Adrenal gland (tissue), 12 donors: ENCODE results near the gene GPC6. TPM values are rescaled to one million over a fixed set of nuclear protein-coding genes. Genes with fewer than 3 reads are reported as not detected.

Source experiments
- DNase-seq, 7 donors: peaks; one replicate each; pipeline ENCODE4 v3.0.0-alpha.2; 2019 to 2020
- H3K27ac ChIP-seq, 5 donors: fragments of 200-600 bp; sonication (generic) in 4 of 5; 1 replicate in 3 of 5; 2 replicates in 2 of 5; pipeline versions ENCODE4 v1.5.1 to v1.8.0; 2016 to 2020; ENCODE audit warnings: mild to moderate bottlenecking in 1 of 5
- H3K27me3 ChIP-seq: fragments of 200-600 bp; 2 replicates; pipeline ENCODE4 v1.8.0; 2021
- H3K36me3 ChIP-seq, 2 donors: fragments of 200-600 bp; replicated peaks in 1 of 2; 1 replicate in 1 of 2; 2 replicates in 1 of 2; pipeline versions ENCODE4 v1.5.1 to v1.8.0; 2018 to 2022
- H3K4me1 ChIP-seq, 2 donors: fragments of 200-600 bp; replicated peaks in 1 of 2; 1 replicate in 1 of 2; 2 replicates in 1 of 2; pipeline versions ENCODE4 v1.5.1 to v1.8.0; 2018 to 2021
- H3K4me3 ChIP-seq, 4 donors: fragments of 200-600 bp; sonication (generic) in 3 of 4; one replicate each; pipeline ENCODE4 v1.5.1; 2016 to 2018
- H3K9me3 ChIP-seq, 3 donors: fragments of 200-600 bp; sonication (generic) in 1 of 3; replicated peaks in 1 of 3; 1 replicate in 2 of 3; 2 replicates in 1 of 3; pipeline versions ENCODE4 v1.5.1 to v1.8.0; 2016 to 2021
- POLR2A ChIP-seq, 2 donors: fragments of 450-650 bp; IDR thresholded peaks; one replicate each; pipeline ENCODE4 v1.6.1; 2017; ENCODE audit warnings: antibody characterized with exemption in 2 of 2, mild to moderate bottlenecking in 2 of 2, moderate library complexity in 1 of 2
- WGBS, 4 donors: extraction: QIAGEN DNeasy Blood & Tissue Kit in 2 of 4; methylation state at CpG; one replicate each; pipeline versions ENCODE4 v1.1.5 to v1.1.7; 2013 to 2017; 5-methylcytosine and 5-hydroxymethylcytosine counted together
- intact Hi-C, 2 donors: fragments of 100-400 bp; cut with DNase I; formaldehyde crosslinking; loops; one replicate each; pipeline versions ENCODE4 v1.14.1 to v1.15.0; 2022 to 2023
- polyA plus RNA-seq, 3 donors: library from polyadenylated mRNA; stranded (reverse); fragments of 200-250 nt in 2 of 3; fragments of 350-450 nt in 1 of 3; fragmentation: Illumina TruSeq in 1 of 3; extraction: RNeasy Lipid Tissue Mini Kit (QIAGEN cat#74804) in 1 of 3; gene quantifications; one replicate each; pipeline ENCODE4 v1.2.3, GENCODE V29; 2013 to 2014
- total RNA-seq, 9 donors: library from RNA; depleted of rRNA in 4 of 9; stranded (reverse); fragments of >200 nt in 4 of 9; fragments of 120-200 nt in 1 of 9; fragmentation: NEBNext Ultra II Directional in 1 of 9; extraction: Animal tissue kit (Norgen Biotek cat#: 25700) in 1 of 9; gene quantifications; one replicate each; pipeline versions ENCODE4 v1.1.0 to v1.2.4, GENCODE V29; 2013 to 2023
- TF ChIP-seq, protein P1 (sequence below), 6 experiments: fragments of 450-650 bp in 4 of 6; fragments of 200-600 bp in 2 of 6; sonication (generic) in 1 of 6; IDR thresholded peaks; 1 replicate in 5 of 6; 2 replicates in 1 of 6; pipeline versions ENCODE4 v1.5.1 to v1.8.0; 2016 to 2021; ENCODE audit warnings: antibody characterized with exemption in 6 of 6, mild to moderate bottlenecking in 2 of 6, moderate library complexity in 1 of 6
- donor health status: healthy with polysubstance abuse.
- donor health status: Bipolar disorder and iron deficiency.
- donor health status: DM: yes; HTN: yes; CAD: no.
- donor health status: DM: no; HTN: no; CAD: no.
- donor health status: DM: no; HTN: no; CAD: no.
- donor health status: DM: yes; HTN: yes; CAD: no.

GPC6 gene
- total and polyA plus RNA-seq, 12 donors: 0.37 to 62.3 (median 2.5) TPM

DNA sequence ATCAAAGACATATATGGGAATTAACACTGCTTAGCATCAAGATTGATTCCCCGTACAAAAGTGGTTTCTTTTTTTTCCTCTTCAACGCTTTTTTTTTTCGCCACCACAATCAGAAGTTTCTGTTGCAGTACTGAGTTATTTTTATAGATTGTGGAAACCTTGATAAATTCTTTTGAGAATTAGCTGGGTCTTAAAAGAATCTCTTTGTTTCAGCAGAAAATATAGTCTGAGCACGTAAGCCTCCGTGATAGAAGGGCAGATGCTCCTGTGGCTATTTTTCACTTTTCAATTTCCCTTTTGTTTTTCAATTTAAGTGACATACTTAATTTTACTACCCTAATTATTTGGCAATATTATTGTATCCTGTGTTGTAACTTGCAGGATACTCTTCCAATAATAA, 721.0 kb downstream of the GPC6 start:
- WGBS, 4 donors: 84 to 95% (median 90%) methylated on average over 5 of the region's 5 CpGs
- intact Hi-C loops: no loop called here
- TF ChIP-seq, protein P1, sequence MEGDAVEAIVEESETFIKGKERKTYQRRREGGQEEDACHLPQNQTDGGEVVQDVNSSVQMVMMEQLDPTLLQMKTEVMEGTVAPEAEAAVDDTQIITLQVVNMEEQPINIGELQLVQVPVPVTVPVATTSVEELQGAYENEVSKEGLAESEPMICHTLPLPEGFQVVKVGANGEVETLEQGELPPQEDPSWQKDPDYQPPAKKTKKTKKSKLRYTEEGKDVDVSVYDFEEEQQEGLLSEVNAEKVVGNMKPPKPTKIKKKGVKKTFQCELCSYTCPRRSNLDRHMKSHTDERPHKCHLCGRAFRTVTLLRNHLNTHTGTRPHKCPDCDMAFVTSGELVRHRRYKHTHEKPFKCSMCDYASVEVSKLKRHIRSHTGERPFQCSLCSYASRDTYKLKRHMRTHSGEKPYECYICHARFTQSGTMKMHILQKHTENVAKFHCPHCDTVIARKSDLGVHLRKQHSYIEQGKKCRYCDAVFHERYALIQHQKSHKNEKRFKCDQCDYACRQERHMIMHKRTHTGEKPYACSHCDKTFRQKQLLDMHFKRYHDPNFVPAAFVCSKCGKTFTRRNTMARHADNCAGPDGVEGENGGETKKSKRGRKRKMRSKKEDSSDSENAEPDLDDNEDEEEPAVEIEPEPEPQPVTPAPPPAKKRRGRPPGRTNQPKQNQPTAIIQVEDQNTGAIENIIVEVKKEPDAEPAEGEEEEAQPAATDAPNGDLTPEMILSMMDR (IDR thresholded peaks at IDR 0.05): no peak
- no peak for TF ChIP-seq POLR2A (IDR thresholded peaks at IDR 0.05)
- Histone ChIP-seq H3K36me3 (no peaks in the 10 kb centered on the region), H3K4me1 (no peaks in the 10 kb centered on the region), H3K9me3 (no peaks in the 10 kb centered on the region), H3K4me3 (no peak overlapping the region), H3K27me3 (no peaks in the 10 kb centered on the region), H3K27ac (no peak overlapping the region)
- no peak for DNase-seq

DNA sequence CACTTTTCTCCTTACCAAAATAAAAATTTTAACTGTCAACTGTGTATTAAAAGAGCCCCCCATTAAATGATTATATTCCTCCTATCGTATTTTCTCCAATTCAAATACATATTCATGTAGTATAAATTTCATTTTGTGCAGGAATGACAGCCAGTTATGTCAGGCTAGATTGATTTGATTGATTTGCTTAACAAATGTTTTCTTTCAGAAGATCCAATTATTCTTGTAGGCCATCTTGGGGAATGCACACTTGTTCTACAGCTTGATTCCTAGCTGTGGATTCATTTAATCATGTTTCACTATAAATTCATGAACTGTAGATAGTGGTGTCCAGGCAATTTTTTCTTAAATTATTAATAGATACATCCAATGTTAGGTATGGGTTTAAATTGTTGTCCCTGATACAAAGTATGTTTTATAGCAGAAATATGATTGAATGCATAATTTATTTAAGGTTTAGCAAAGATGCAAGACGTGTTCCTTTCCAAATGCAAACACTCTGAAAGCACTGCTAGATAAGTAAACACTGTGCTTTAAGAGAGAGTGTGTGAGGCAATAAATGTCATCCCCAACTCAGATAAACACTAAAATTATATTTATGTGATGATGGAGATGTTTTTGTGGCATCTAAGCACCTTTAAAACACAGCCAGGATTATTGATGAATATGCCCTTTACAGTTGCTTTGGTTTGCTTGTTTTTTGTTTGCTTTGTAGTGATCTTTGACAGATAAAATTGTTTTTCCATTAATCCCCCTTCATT, 721.7 kb downstream of the GPC6 start:
- no peaks in the 10 kb centered on the region for H3K27me3 ChIP-seq
- intact Hi-C loops: no loop called here
- DNase-seq: no peak
- WGBS, 4 donors: 64 to 72% (median 67%) methylated on average over 2 of the region's 2 CpGs
- H3K27ac ChIP-seq: no peak overlapping the region
- no peaks in the 10 kb centered on the region for H3K4me1 ChIP-seq
- TF ChIP-seq, protein P1 (IDR thresholded peaks at IDR 0.05): no peak
- TF ChIP-seq POLR2A (IDR thresholded peaks at IDR 0.05): no peak
- H3K36me3 ChIP-seq: no peaks in the 10 kb centered on the region
- no peak overlapping the region for H3K4me3 ChIP-seq
- no peaks in the 10 kb centered on the region for H3K9me3 ChIP-seq

DNA sequence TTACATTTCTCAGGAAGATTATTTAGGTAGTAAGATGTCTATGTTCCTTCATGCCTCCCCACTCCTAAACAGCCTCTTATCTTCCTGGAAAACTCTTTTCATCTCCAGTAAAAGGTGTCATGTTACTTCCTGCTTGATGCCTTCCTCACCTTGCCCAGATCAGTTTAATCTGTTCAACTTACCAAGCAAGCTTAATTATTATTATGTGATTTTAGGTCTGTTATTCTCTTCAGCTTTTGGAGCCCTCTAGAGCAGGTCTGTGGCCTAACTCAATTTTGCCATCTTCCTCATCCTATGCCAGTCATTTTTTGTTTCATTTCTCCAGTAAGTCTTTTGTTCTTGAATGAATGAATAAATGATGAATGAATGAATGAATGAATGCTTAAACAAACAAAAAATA, 724.5 kb downstream of the GPC6 start:
- H3K27ac ChIP-seq: no peak overlapping the region
- H3K4me1 ChIP-seq: no peaks in the 10 kb centered on the region
- no peak overlapping the region for H3K4me3 ChIP-seq
- no peak for DNase-seq
- no peak for TF ChIP-seq POLR2A (IDR thresholded peaks at IDR 0.05)
- TF ChIP-seq, protein P1 (IDR thresholded peaks at IDR 0.05): no peak
- no peaks in the 10 kb centered on the region for H3K36me3 ChIP-seq
- no peaks in the 10 kb centered on the region for H3K9me3 ChIP-seq
- intact Hi-C loops: no loop called here
- H3K27me3 ChIP-seq: no peaks in the 10 kb centered on the region

DNA sequence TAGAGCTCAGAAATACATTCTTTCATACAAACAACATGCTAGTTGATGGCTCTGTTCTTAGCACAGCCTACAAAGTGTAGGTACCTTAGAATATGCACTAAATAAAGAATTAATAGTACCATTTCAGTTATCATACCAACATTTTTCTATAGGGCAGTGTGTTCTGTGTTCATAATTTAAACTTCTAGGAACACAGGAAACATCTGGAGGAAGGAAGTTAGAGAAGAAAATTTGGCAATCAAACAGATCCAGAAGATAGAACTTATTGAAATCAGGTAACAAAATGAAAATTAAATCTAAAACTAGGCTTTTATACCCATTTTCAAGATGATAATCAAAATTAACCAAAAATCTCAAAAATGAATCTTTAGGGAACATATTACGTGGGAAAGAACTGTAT, 725.3 kb downstream of the GPC6 start:
- no peak overlapping the region for H3K4me3 ChIP-seq
- intact Hi-C loops: no loop called here

More for the DNA sequence above, 725.3 kb downstream of the GPC6 start:
- 90 to 97% (median 91%) methylated on average over 1 of the region's 1 CpG for WGBS, 4 donors
- DNase-seq: no peak
- no peaks in the 10 kb centered on the region for H3K9me3 ChIP-seq
- H3K27ac ChIP-seq: no peak overlapping the region
- TF ChIP-seq POLR2A (IDR thresholded peaks at IDR 0.05): no peak
- TF ChIP-seq, protein P1 (IDR thresholded peaks at IDR 0.05): no peak
- H3K4me1 ChIP-seq: no peaks in the 10 kb centered on the region
- no peaks in the 10 kb centered on the region for H3K36me3 ChIP-seq
- H3K27me3 ChIP-seq: no peaks in the 10 kb centered on the region
